GM20000 (cell line): ENCODE measurements around the gene QDPR.

ENCODE experiments used
- DNase-seq: peaks from one replicate; pipeline ENCODE4 v3.0.0; 2012; ENCODE audit warnings: low spot score
- TF ChIP-seq, protein P1 (sequence below): IDR thresholded peaks from 2 replicates; pipeline ENCODE4 v1.5.1; 2012; ENCODE audit warnings: mild to moderate bottlenecking, control low read depth; ENCODE audit errors: extremely low read depth, missing control alignments

Gene QDPR

DNA sequence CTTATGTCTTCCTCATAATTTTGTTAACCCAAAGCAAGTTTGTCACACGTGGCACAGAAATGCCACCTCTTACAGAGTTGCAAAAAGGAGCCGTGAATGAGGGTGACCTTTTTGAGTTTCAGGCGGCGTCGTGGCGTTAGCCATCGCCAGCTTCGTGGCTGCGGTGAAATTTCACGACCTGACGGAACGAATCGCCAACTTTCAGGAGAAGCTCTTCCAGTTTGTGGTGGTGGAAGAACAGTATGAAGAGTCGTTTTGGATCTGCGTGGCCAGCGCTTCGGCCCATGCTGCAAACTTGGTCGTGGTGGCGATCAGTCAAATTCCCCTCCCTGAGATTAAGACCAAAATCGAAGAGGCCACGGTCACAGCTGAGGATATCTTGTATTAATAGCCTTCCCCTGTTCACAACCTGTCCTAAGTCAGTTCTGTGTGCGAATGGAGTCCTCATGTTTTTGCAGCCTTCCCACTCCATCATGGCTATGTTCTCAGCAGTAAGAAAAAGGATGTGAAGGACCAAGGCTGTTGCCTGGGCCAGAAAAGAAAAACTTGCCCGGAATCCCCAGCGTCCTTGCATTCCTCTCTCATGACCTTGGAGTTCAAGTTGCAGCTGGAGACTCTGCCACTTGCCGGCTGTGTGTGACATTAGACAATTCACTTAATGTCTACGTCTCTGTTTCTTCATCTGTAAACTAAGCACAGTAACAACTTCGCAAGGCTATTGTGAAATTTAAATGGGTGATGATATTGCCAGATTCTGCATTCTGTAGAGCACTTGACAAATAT is 15.0 kb upstream of the QDPR start:
- TF ChIP-seq, protein P1, sequence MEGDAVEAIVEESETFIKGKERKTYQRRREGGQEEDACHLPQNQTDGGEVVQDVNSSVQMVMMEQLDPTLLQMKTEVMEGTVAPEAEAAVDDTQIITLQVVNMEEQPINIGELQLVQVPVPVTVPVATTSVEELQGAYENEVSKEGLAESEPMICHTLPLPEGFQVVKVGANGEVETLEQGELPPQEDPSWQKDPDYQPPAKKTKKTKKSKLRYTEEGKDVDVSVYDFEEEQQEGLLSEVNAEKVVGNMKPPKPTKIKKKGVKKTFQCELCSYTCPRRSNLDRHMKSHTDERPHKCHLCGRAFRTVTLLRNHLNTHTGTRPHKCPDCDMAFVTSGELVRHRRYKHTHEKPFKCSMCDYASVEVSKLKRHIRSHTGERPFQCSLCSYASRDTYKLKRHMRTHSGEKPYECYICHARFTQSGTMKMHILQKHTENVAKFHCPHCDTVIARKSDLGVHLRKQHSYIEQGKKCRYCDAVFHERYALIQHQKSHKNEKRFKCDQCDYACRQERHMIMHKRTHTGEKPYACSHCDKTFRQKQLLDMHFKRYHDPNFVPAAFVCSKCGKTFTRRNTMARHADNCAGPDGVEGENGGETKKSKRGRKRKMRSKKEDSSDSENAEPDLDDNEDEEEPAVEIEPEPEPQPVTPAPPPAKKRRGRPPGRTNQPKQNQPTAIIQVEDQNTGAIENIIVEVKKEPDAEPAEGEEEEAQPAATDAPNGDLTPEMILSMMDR: no peak
- no peak for DNase-seq

- no peak for DNase-seq
- TF ChIP-seq, protein P1: no peak
Observed at GRCh38 chr4:17523662-17524061, 11.8 kb upstream of the QDPR start.

GRCh38 chr4:17521595-17521994 is 9.7 kb upstream of the QDPR start:
- TF ChIP-seq, protein P1: no peak
- no peak for DNase-seq

GRCh38 chr4:17517664-17518063 is 5.8 kb upstream of the QDPR start:
- no peak for DNase-seq
- TF ChIP-seq, protein P1: no peak

- DNase-seq: no peak
- TF ChIP-seq, protein P1: no peak
Observed at GRCh38 chr4:17516980-17517379, 5.1 kb upstream of the QDPR start.

DNA sequence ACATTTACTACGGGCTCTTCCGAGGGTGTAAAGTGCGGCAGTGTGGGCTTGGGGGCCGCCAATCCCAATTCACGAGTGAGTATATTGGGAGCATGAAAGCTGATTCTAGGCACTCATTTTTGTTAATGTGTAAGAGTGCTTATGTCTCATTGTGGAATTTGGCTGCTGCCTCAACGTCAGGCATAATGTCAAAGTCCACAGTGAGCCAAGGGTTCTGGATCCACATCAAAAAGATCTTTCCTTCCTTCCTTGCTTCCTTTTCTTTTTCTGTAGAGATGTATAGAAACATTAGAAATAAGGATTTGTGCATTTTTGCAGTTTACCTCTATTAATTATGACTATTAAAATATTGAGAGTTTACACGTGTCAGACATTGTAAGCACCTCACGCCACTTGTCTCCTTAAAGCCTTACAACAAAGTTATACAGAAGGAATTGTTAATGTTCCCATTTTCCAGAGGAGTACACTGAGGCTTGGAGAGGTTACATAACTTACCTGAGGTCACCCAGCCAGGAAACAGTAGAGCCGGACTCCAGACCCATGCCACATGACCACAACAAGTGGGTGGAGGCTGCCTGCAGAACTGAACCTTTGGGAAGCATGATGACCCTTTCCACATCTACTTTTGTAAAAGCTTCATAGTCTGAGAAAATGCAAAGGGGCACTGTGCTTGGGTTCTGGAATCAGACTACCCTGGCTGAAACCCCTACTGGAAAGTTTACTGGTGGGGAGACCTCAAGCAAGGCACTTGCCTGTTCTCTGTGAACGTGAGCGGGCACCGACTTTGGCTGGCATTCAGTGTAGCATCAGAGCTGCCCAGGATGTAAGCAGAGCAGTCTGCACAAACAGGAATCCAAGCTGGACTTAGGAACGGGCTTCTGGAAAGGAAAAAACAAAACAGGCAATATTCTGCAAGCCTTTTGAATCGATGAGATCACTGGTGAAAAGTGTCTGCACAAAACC is 3.8 kb upstream of the QDPR start:
- TF ChIP-seq, protein P1: no peak
- no peak for DNase-seq

DNA sequence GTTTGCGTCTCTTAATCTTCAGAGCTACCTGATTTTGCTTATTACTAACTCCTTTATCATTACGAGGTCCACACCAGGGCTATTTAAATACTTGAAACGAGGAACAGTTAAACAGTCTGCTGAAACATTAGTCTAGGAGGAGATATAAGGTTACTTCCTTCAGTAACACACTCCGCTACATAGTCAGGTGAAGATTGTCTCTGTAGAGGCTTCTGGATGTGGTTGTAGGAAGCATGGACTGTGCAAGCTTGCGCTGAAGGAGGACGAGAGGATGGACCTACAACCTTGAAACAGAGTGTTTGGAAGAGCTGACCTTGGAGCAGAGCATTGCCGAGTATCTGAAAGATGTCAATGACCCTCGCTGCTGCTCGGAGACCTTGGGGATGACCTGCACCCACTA is 3.0 kb upstream of the QDPR start, which contains the start of gene CLRN2:
Gene CLRN2 (plus strand): TSS at position 301 of the 400 bp plus-strand sequence. CDS start 102 bp downstream, outside the sequence.
- TF ChIP-seq, protein P1: no peak
- no peak for DNase-seq
